Kidney glomerular epithelial cell (primary cell): Measurements from ENCODE around the gene SCART1.
"Not testable (repeated sequence)": the region's sequence is repeated elsewhere in the genome, so short reads cannot be mapped to it uniquely, and the experiment has no call there.

ENCODE experiments used
- DNase-seq: peaks from one replicate; lab custom pipeline; 2025; lab: John Stamatoyannopoulos, UW

The SCART1 gene

DNA sequence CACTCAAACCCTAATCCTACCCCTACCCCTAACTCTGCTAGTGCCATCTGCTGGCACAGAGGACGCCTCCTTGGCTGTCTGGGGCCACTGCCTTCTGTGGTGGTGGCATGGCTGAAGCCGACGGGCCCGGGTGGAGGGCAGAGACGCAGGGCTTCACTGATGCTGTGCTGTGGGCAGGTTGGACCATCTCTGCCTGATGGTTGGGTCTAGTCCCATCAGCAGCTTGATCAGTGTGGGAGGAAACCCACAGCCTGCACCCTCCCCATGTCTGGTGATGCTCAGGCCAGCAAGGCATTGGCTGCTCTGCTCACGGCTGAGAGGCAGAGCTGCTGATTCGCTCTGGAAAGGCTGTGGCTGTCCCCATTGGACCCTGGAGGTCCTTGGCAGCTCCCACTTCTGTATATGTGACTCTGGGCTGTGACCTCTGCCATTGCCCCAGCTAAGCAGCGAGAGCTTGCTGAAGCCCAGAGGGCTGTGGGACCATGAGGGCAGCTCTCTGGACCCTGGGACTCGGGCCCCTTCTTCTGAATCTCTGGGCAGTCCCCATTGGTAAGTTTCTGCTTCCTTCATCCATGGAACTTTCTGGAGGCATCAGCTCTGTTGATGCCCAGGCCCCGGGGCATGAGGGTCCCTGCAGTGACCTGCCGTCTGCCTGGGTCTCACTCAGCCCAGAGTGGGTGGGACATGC, at the start of gene SCART1:
Gene SCART1 (plus strand): TSS at position 430 of the 688 bp plus-strand sequence. CDS start 53 bp downstream, at position 483.
- no peak for DNase-seq

DNA sequence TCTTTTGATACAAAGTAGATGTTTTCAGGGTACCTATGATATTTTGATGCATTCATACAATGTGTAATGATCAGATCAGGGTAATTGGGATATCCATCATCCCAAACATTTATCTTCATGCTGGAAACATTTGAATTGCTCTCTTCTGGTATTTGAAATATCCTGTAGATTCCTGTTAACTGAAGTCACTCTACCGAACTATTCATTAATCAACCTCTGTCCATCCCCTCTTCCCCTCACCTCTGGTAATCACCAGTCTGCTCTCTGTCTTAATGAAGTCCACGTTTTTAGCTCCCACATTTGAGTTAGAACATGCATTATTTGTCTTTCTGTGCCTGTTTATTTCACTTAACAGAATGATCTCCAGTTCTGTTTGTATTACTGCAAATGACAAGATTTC, 48.5 kb upstream of the SCART1 start:
- DNase-seq: peak; percentile 61

DNA sequence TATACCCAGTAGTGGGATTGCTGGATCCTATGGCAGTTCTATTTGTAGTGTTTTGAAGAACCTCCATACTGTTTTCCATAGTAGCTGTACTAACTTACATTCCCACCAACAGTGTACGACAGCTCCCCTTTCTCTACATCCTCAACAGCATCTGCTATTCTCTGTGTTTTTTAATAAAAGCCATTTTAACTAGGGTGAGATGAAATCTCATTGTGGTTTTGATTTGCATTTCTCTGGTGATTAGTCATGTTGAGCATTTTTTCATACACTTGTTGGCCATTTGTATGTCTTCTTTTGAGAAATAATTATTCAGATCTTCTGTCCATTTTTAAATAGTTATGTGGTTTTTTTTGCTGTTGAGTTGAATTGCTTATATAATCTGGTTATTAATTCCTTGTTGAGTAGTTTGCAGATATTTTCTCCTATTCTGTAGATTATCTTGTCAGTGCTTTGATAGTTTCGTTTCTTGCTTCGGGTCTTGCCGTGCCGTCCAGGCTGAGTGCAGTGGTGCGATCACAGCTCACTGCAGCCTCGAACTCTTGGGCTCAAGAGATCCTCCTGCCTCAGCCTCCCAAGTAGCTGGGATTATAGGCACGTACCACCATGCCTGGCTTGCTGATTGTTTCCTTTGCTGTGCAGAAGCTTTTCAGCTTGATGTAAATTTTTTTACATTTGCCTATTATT, 47.8 kb upstream of the SCART1 start:
- no peak for DNase-seq

DNA sequence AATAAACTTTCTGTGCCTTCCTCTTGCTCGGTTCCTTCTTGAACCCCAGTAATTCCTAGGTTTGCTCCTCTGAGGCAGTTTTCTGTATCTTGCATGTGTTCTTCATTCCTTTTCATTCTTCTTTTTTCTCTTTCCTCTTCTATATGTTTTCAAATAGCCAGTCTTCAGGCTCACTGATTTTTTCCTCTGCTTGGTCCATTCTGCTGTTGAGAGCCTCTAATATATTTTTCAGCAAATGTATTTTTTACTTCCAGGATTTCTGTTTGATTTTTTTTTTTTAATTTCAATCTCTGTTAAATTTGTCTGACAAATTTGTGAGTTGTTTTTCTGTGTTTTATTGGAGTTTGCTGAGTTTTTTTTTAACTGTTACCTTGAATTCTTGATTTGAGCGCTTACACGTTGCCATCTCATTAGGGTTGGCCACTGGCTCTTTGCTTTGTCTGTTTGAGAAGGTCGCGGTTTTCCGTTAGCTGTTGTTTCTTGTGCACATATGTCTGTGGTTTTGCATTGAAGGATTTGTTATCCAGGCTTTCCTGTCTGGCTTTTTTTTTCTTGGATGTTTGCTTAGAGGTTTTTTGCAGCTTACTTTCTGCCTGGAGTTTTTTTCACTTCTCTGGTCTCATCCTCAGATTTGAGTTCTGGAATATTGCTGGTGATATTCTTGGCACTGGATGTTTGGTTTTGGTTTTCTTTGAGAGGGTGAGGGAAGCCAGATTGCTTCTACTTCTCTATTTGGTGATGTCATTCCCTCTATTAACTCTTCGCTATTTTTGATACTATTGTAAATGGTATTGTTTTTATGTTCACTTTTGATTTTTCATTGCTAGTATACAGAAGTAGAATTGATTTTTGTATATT, 42.0 kb upstream of the SCART1 start:
- DNase-seq: no peak

DNA sequence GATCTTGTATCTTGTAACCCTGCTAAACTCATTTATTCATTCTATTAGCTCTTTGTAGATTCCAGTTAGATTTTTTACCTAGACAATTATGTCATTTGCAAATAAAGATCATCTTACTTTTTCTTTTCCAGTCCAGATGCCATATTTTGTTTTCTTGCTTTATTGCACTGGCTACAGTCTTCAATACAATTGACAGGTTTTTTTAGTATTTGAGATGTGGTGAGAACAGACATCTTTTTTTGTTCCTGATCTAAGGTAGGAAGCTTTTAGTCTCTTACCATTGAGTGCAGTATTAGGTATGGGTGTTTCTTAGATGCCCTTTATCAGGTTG, 41.4 kb upstream of the SCART1 start:
- DNase-seq: no peak

DNA sequence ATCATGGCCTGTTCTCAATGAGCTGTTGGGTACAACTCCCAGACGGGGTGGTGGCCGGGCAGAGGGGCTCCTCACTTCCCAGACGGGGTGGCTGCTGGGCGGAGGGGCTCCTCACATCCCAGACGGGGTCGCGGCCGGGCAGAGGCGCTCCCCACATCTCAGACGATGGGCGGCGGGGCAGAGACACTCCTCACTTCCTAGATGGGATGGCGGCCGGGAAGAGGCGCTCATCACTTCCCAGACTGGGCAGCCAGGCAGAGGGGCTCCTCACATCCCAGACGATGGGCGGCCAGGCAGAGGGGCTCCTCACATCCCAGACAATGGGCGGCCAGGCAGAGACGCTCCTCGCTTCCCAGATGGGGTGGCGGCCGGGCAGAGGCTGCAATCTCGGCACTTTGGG, 39.3 kb upstream of the SCART1 start:
- DNase-seq: not testable (repeated sequence)

DNA sequence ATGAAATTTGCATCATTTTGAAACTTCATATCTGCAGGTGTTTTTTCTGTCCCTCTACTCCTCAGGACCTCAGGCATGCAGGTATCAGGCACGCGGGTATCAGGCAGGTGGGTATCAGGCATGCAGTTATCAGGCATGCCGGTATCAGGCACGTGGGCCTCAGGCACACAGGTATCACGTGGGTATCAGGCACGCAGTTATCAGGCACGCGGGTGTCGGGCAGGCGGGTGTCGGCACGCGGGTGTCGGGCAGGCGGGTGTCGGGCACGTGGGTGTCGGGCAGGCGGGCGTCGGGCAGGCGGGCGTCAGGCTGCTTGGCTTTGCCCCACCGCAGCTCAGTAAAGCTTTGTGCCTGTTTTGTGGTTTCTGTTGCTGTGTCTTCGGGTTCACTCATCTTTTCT, 38.0 kb upstream of the SCART1 start:
- no peak for DNase-seq

DNA sequence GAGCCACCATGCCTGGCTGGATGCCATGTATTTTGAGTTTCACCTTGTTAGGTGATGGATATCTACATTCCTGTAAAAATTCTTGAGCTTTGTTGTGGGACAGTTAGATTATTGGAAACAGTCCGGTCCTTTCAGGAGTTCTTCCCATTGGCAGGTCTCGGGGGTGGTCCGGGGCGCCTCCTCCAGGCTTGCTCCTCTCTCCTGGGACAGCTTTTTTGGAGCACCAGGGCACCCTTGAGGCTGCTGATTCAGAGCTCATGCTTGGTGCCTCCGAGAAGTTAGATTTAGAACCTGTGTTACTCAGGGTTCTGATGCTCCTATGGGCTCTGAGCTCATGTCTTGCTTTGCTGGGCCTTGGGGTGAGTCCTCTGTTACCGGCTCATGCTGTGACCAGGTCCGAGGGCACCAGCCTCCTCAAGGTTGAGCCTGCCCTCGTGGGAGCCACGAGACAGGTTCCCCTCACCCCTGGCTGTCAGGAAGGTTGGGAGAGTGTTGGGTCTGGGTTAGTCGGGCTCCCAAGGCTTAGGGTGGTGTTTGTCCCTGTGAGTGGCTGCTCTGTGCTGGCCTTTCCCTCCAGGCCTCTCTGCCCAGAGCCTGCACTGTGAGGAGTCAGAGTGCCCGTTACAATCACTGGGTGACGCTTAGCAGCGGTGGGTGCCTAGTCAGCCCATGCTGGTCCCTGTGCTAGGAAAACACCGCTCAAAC, 35.3 kb upstream of the SCART1 start:
- DNase-seq: no peak

DNA sequence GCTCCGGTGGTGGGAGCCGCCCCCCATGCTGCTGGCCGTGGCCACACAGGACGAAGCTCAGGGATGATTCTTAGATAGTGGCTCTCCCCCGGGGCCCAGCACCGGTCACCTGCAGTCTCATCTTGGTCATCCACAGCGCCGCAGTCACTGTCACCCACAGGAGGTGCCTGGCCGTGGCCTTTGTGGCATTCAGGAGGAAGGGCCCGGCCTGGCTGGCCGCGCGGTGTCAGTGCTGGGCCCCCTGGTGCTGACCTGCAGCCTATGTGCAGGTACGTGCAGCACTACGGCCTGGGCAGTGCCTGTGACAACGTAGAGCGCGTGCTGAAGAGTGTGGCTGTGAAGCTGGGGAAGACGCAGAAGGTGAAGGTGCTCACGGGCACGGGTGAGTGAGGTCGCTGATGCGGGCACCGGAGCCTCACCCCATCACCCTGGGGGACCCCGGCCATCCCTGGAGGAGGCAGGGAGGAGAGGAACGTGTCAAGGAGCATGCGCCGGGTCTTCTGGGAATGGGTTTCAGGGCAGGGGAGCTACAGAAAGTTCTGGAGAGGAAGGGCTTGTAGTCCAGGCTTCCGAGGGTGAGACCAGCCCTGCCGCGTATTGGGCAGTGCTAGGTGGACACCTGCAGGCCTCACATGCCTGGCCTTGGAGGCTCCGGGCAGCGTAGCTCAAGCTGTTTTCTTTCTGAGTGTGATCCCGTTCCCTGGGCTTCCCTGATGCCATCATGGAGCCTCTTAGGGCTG, 34.4 kb upstream of the SCART1 start:
- DNase-seq: no peak

DNA sequence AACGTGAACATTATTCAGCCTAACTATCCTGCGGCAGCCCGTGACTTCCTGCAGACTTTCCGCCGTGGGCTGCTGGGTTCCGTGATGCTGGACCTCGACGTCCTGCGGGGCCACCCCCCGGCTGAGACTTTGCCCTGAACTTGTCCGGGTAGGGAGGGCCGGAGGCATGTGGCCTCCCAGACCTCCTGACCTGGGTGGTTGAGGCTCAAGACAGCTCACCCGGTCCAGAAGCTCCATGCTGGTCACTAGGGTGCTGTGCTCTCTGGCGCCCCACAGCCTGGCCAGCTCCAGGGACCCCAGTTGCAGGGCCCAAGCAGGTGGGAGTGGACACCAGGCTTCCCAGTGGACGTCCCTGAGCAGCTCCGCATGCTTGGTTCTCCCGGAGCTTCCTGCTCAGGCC, 33.7 kb upstream of the SCART1 start:
- DNase-seq: no peak

DNA sequence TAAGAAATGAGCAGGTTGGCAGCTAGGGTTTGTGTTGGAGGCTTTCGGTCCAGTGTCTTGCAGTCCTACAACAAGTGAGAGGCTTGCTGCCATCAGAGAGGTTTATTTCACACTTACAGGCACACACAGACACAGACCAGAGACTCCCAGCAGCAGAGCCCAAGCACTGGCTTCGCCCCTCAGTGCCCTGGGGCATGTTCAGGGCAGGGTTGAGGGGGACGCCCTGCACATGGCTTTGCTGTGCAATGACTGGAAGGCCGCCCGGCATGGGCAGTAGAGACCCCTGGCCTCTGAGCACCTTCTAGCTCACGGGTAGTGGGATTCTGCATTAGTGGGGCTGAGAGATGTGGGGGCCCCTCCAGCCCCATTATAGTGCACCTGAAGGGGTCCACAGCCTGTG, 33.2 kb upstream of the SCART1 start:
- no peak for DNase-seq

DNA sequence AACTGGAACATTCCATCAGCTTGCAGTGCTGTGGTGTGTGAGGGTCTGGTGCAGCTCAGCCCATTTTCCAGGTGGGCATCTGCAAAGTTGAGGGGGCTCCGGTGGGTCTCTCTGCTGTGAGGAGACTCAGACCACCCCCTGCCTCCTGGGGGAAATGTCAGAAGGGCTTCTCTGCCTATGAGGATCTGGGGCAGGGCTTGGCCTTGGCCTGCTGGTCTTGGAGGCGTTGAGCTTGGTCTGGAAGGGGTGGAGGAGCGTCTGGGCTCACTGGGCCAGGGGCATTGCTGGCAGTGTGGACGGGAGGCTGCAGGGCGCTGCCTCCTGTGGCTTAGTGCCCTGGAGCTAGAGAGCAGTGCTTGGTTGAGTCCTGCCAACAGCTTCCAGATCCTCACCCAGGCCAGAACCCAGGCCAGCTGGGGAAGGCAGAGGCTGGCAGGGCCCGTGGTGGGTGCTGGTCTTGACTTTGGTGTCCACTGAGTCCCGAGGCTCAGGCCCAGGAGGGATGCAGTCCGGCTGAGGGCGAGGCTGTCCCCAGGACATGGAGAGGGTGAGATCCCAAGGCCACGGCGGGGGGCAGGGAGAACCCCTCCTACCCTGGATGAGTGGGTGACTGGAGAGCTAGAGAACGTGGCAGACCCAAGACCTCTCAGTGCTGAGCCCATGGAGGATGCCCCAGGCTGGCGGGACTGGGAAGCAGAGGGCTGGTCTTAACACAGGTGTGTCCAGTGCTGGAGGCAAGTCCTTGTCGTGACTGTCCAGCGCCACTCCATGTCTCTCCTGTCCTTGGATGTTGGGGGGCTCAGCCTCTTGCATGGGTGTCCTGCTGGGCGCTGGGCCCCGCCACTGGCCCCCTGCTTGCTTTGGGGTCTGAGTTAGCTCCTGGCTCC, 32.2 kb upstream of the SCART1 start:
- DNase-seq: no peak

DNA sequence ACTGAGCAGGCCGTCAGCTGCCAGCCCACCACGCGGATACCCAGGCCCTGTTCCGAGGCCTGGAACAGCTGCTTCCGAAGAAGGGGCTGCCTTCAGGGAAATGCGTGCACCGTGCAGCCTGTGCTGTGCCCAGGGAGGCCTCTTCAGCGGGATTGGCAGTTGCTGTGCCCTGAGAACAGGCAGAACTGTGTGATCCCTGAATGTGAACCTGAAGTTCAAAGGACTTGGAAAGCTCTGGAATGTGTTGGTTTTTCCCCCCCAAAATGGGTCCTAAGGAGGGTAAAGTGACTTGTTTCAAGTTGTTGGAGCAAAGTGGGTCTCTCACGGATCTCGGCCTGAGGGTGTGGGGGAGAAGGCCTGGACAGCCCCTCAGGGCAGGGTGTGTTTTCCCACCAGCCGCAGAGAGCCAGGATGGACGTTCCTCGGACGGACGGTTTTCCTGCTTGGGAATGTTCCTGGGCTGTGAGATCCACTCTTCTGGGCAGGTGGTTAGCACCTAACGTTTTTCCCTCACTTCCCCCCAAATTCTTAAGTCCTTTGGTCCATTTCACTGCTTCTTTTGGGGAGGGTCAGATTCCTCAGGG, 31.4 kb upstream of the SCART1 start:
- no peak for DNase-seq

DNA sequence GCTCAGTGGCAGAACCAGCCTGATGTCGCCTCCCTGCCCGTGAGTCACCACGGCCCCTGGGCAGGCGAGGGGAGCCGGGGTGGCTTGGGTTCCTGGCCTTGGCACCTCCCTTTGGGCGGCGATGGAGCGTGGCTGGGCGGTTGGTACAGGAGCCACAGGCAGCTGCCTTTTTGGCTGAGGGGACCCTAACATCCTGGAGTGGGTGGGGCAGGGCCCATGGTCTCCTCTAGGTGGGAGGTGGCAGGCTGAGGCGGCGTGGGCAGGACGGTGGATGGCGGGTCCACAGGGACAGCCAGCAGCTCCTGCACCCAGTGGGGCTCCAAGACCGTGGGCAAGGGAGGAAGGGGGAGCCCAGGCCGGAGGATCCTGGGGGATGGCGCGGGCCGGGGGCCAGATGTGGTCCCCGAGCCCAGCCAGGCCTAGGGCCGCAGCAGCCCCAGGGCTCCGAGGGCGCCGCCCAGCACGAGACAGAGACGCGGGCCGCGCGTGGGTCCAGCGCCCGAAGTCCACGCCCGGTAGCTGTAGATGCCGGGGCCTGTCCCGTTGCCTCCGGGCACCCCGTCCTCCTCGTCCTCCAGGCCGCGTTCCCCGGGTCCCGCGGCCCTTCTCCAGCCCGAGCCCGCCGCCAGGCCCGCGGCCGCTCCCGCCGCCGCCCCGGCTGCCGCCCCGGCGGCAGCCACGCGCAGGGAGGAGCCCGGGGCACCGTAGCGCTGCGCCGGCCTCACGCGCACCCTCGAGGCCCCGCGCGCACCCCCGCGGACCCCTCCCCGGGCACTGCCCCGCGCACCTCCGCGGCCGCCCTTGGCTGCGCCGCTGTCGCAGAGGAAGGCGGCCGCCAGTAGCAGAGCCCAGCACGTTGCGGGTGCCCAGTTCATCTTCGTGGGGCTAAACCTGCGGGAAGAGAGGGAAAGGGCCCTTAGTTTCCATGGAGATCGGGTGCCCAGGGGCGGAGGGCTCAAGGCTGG, 30.7 kb upstream of the SCART1 start:
- no peak for DNase-seq

DNA sequence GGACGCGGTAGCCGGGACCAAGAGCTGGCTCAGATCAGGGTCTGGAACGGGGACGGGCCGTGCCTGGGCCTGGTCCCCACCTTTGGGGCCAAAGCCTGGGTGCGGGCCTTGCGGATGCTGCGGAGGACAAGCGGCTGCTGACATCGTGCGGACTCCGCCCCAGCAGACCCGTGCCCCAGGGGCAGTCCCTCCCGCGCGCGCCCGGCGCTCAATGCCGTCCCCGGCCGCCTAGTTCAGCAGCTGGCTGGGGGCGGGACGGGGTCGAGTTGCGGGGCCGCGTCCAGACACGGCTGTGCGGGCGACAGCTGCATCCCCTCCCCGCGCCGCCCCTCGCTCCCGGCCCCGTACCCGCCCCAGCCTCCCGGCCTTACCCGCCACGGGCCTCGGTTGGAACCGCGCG, 29.6 kb upstream of the SCART1 start:
- not testable (repeated sequence) for DNase-seq

DNA sequence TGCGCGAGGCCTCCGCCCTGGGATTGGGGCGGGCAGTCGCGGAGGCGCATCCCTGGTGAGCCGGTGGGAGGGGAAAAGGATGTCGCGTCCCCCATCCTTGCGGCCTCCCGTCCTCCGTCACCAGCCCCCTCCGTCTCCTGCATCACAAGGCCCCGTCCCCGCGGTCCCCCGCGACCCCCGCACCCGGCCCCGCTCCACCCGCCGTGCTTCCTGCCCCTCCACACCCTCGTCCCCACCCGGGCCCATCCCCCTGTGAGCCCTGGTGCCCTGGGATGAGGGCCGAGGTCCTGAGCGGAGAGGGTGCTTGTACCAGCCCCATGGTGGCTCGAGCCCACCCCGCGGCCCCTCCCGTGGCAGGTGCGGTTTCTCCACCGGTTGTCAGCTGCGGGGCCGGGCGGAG, 29.1 kb upstream of the SCART1 start, which contains the start of gene SPRN:
Gene SPRN (minus strand): TSS at position 25 of the 400 bp plus-strand sequence. CDS start 944 bp downstream, outside the sequence.
- DNase-seq: not testable (repeated sequence)

DNA sequence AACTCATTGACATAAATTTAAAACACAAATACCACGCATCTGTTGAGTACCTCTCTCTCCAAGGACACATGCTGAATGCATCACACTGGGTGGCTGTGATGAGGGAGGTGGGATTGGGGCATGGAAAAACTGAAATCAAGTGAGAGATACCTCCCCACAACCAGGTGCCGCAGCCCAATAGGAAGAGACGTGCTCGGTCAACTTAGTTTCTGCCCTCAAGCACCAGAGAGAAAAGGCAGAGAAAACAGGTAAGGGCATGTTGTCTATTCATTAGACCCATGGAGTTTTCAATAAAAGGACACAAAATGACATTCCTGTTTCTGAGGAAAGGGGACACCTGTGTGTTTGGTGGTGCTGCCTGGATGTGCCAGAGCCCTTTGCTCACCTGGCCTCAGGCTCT, 24.2 kb upstream of the SCART1 start:
- not testable (repeated sequence) for DNase-seq

DNA sequence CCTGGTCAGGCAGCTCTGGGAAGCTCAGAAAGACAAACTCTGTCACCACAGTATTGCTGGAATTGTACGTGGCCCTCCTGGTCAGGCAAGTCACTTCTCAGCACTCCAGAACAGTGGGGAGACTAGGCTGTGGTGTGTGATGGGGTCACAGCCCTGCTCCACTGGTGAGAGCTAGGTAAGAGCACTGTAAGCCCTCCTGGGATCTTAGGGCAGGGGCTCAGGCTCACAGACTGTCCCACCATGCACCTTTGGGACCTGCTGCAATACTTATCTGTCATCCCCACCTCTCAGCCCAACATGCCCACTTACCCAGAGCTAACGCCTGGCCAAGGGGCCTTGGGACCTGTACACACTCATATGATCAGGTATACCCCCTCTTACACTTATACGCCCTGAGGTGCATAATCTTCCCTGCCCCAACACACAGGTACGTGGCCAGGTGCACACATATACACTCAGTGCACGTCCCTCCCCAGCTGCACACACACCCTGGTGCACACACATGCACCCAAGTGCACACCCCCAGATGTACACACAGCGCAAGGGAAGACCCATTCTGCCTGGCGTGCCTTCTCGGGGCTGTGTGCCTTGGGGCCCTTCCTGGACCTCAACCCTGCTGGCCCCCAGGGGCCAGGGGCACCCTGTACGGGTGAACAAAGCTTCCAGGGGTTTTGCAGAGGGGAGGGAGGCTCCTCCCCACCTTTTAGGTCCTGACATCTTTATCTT, 21.7 kb upstream of the SCART1 start:
- DNase-seq: not testable (repeated sequence)
